Measurements from ENCODE around the gene RAI1. TPM values are rescaled to one million over a fixed set of nuclear protein-coding genes. Genes with fewer than 3 reads are reported as not detected.

RAI1 gene
- total and polyA plus RNA-seq, 2 experiments from 2014 or later, result 0.87 to 0.89 TPM

GRCh38 chr17:17675925-17676534 lies 5.2 kb upstream of the RAI1 start:
- peak overlapping the region; percentile 35; the same call in 1 of the 2 replicates for H2AFZ ChIP-seq
- DNase-seq (ENCODE audit: low spot score), result peak; percentile 71
- peak overlapping the region; percentile 20; the same call in 1 of the 2 replicates for H3K4me3 ChIP-seq
- H3K27me3 ChIP-seq (ENCODE audit: insufficient read depth), result peaks cover 85% of the 10 kb centered on the region
- no peak overlapping the region for H3K27ac ChIP-seq (ENCODE audit: low read depth)
- Mint-ChIP-seq H3K9me3 (no peaks in the 10 kb centered on the region), H3K27ac (no peak overlapping the region), H3K4me3 (peak overlapping the region; percentile 17; the same call in 2 of the 3 replicates), H3K36me3 (ENCODE audit: low read depth) (no peaks in the 10 kb centered on the region), H3K27me3 (ENCODE audit: insufficient read depth, low read depth, poor library complexity) (peaks cover 60% of the 10 kb centered on the region), H3K4me1 (peaks cover 36% of the 10 kb centered on the region)
- peak; percentile 88 for ATAC-seq
- no peaks in the 10 kb centered on the region for H3K9me2 ChIP-seq (ENCODE audit: insufficient read depth)
- H3K79me2 ChIP-seq (replicated peaks; ENCODE audit: insufficient read depth), result no peaks in the 10 kb centered on the region
- no peaks in the 10 kb centered on the region for H3K36me3 ChIP-seq (ENCODE audit: insufficient read depth)
- no peaks in the 10 kb centered on the region; the same call in 1 of the 2 replicates for H3F3A ChIP-seq (replicated peaks; ENCODE audit: low read depth)
- TF ChIP-seq REST (IDR thresholded peaks at IDR 0.05; ENCODE audit: unreplicated experiment) (no peak), CREB1 (CRISPR knock-in tag; IDR thresholded peaks at IDR 0.05; ENCODE audit: low read depth) (no peak), JUNB (IDR thresholded peaks at IDR 0.05; ENCODE audit: unreplicated experiment) (no peak), EZH2phosphoT487 (IDR thresholded peaks at IDR 0.05; ENCODE audit: unreplicated experiment) (no peak), ZNF331 (CRISPR knock-in tag; IDR thresholded peaks at IDR 0.05; ENCODE audit: low read depth) (no peak), CTCF (conservative IDR thresholded peaks at IDR 0.05; ENCODE audit: low read depth in 2 of 2) (no peak), ETS1 (IDR thresholded peaks at IDR 0.05) (no peak), NANOG (IDR thresholded peaks at IDR 0.05; ENCODE audit: borderline replicate concordance) (no peak), ZNF462 (CRISPR knock-in tag; IDR thresholded peaks at IDR 0.05) (no peak), POLR2AphosphoS5 (IDR thresholded peaks at IDR 0.05; ENCODE audit: low read depth) (no peak)
- 0 out of 2 replicates have a peak, but pooled peaks cover 3% of the 10 kb centered on the region for H4K20me1 ChIP-seq (replicated peaks; ENCODE audit: insufficient read depth)
- H3K4me2 ChIP-seq, result peak overlapping the region; percentile 46
- peaks cover 15% of the 10 kb centered on the region for H3K4me1 ChIP-seq (ENCODE audit: insufficient read depth)

Measured in GM23338 (cell line).